Bronchial epithelial cell (primary cell): ENCODE measurements around the gene FAM222A. TPM values are rescaled to one million over a fixed set of nuclear protein-coding genes. Genes with fewer than 3 reads are reported as not detected.

Experiments
- DNase-seq: peaks from one replicate; pipeline ENCODE4 v3.0.0-alpha.2; 2010; ENCODE audit warnings: low read depth
- FAIRE-seq: peaks from 2 replicates; lab custom pipeline; 2011; peaks lifted over from hg19 to GRCh38; lab: Jason Lieb, UNC
- H3K27me3 ChIP-seq: 2 replicates; pipeline ENCODE4 v1.5.1; 2011; ENCODE audit warnings: low read length; ENCODE audit not compliant: control insufficient read depth, insufficient read depth
- H3K36me3 ChIP-seq: 2 replicates; pipeline ENCODE4 v1.5.1; 2011; ENCODE audit warnings: low read length; ENCODE audit not compliant: control insufficient read depth, insufficient read depth
- H3K4me3 ChIP-seq: 2 replicates; pipeline ENCODE4 v1.5.1; 2011; ENCODE audit warnings: mild to moderate bottlenecking, low read depth, low read length, control low read depth
- total RNA-seq: library from RNA; depleted of rRNA; stranded (reverse); fragments of >200 nt; gene quantifications from 2 replicates; pipeline ENCODE4 v1.2.1, GENCODE V29; 2014
- TF ChIP-seq, protein P1 (sequence below): IDR thresholded peaks from 2 replicates; pipeline ENCODE4 v1.5.1; 2011; ENCODE audit warnings: mild to moderate bottlenecking, moderate library complexity, low read length, control low read depth, inconsistent platforms; ENCODE audit not compliant: insufficient read depth, severe bottlenecking

Gene FAM222A
- total RNA-seq, 1 donor from 2014 or later, result not detected

GRCh38 chr12:109818905-109819500, 105.4 kb downstream of the FAM222A start:
- Histone ChIP-seq H3K36me3 (no peaks in the 10 kb centered on the region), H3K27me3 (no peaks in the 10 kb centered on the region), H3K4me3 (no peak overlapping the region)
- peak; percentile 96 for FAIRE-seq
- DNase-seq, result peak; percentile 93
- TF ChIP-seq, protein P1, sequence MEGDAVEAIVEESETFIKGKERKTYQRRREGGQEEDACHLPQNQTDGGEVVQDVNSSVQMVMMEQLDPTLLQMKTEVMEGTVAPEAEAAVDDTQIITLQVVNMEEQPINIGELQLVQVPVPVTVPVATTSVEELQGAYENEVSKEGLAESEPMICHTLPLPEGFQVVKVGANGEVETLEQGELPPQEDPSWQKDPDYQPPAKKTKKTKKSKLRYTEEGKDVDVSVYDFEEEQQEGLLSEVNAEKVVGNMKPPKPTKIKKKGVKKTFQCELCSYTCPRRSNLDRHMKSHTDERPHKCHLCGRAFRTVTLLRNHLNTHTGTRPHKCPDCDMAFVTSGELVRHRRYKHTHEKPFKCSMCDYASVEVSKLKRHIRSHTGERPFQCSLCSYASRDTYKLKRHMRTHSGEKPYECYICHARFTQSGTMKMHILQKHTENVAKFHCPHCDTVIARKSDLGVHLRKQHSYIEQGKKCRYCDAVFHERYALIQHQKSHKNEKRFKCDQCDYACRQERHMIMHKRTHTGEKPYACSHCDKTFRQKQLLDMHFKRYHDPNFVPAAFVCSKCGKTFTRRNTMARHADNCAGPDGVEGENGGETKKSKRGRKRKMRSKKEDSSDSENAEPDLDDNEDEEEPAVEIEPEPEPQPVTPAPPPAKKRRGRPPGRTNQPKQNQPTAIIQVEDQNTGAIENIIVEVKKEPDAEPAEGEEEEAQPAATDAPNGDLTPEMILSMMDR, result no peak

Other genes starting within 250 kb of the FAM222A start
- gene KCTD10, start 236.5 kb upstream of the FAM222A start, total RNA-seq, result 20.8 and 22.9 TPM in 2 replicates
- 32.4 and 32.6 TPM in 2 replicates for gene UBE3B, start 236.2 kb upstream of the FAM222A start, total RNA-seq
- 33.5 and 36.9 TPM in 2 replicates for gene MMAB, start 140.3 kb upstream of the FAM222A start, total RNA-seq
- 14.3 and 16.1 TPM in 2 replicates for gene MVK, start 140.0 kb upstream of the FAM222A start, total RNA-seq
- gene TRPV4, start 119.6 kb downstream of the FAM222A start, total RNA-seq, result 0.51 and 0.53 TPM in 2 replicates
- 210 and 667 TPM in 2 replicates for gene GLTP, start 166.7 kb downstream of the FAM222A start, total RNA-seq
- 9.2 and 18.1 TPM in 2 replicates for gene TCHP, start 186.4 kb downstream of the FAM222A start, total RNA-seq